ENCODE results near the gene TP53BP2. TPM values are rescaled to one million over a fixed set of nuclear protein-coding genes. Genes with fewer than 3 reads are reported as not detected.
"Not testable (repeated sequence)": the region's sequence is repeated elsewhere in the genome, so short reads cannot be mapped to it uniquely, and the experiment has no call there.

Gene TP53BP2
- total RNA-seq, 2 experiments from 2014 or later = 37.8 to 38.7 TPM

GRCh38 chr1:223754681-223755431 is 90.9 kb downstream of the TP53BP2 start:
- ChIA-PET POLR2A (no interaction called here), CTCF (no interaction called here)

GRCh38 chr1:223752721-223753515 is 92.8 kb downstream of the TP53BP2 start:
- CTCF ChIA-PET = interaction anchor here (1.9 to 2.6 kb wide), 2 partner anchors 54 to 56 kb away, joined by 7 to 10 read pairs; no protein-coding TSS in a partner anchor
- POLR2A ChIA-PET = no interaction called here

- ChIA-PET CTCF (interaction anchor here (1.9 to 2.6 kb wide), 2 partner anchors 53 to 55 kb away, joined by 7 to 10 read pairs; no protein-coding TSS in a partner anchor), POLR2A (no interaction called here)
Observed at GRCh38 chr1:223751696-223752095, 94.1 kb downstream of the TP53BP2 start.

- CTCF ChIA-PET = interaction anchor here (2.6 to 3.8 kb wide), 2 partner anchors 39 to 55 kb away, joined by 10 to 44 read pairs; partner anchors contain the start of gene CAPN2
- POLR2A ChIA-PET = no interaction called here
Observed at GRCh38 chr1:223750730-223751570, 94.8 kb downstream of the TP53BP2 start.

- ChIA-PET CTCF (interaction anchor here (0.7 to 5.2 kb wide), 25 partner anchors 8 to 160 kb away, joined by 3 to 46 read pairs (median 6); partner anchors contain the start of gene CAPN2), POLR2A (no interaction called here)
Observed at GRCh38 chr1:223748773-223749733, 96.7 kb downstream of the TP53BP2 start.

- POLR2A ChIA-PET = no interaction called here
- CTCF ChIA-PET = interaction anchor here (1.0 to 5.2 kb wide), 14 partner anchors 7 to 94 kb away, joined by 3 to 46 read pairs (median 8); partner anchors contain the start of gene CAPN2
Observed at GRCh38 chr1:223748405-223748772, 97.4 kb downstream of the TP53BP2 start.

- CTCF ChIA-PET = interaction anchor here (1.2 to 5.2 kb wide), 7 partner anchors 8 to 51 kb away, joined by 3 to 46 read pairs (median 20); partner anchors contain the start of gene CAPN2
Observed at GRCh38 chr1:223747838-223748335, 97.9 kb downstream of the TP53BP2 start.

GRCh38 chr1:223745731-223746130 is 100.0 kb downstream of the TP53BP2 start:
- POLR2A ChIA-PET = interaction anchor here (0.7 kb wide), 1 partner anchor 45 kb away, joined by 9 read pairs; no protein-coding TSS in a partner anchor
- CTCF ChIA-PET = interaction anchor here (4.2 to 5.2 kb wide), 3 partner anchors 18 to 49 kb away, joined by 20 to 46 read pairs (median 35); no protein-coding TSS in a partner anchor

More at GRCh38 chr1:223747838-223748335, 97.9 kb downstream of the TP53BP2 start:
- POLR2A ChIA-PET = no interaction called here

- CTCF ChIA-PET = no interaction called here
- POLR2A ChIA-PET = no interaction called here
Observed at GRCh38 chr1:223742856-223743517, 102.8 kb downstream of the TP53BP2 start.

- ChIA-PET CTCF (interaction anchor here (0.6 kb wide), 1 partner anchor 716 kb away, joined by 3 read pairs; no protein-coding TSS in a partner anchor), POLR2A (no interaction called here)
Observed at GRCh38 chr1:223741861-223742260, 103.9 kb downstream of the TP53BP2 start.

- CTCF ChIA-PET = interaction anchor here (1.1 to 1.3 kb wide), 2 partner anchors 9 kb away, joined by 7 to 9 read pairs; no protein-coding TSS in a partner anchor
Observed at GRCh38 chr1:223740038-223740736, 105.6 kb downstream of the TP53BP2 start.

GRCh38 chr1:223739366-223740037 is 106.2 kb downstream of the TP53BP2 start:
- POLR2A ChIA-PET = no interaction called here
- CTCF ChIA-PET = interaction anchor here (1.3 kb wide), 1 partner anchor 9 kb away, joined by 9 read pairs; no protein-coding TSS in a partner anchor

More at GRCh38 chr1:223740038-223740736, 105.6 kb downstream of the TP53BP2 start:
- POLR2A ChIA-PET = not testable (repeated sequence)

- CTCF ChIA-PET = interaction anchor here (1.3 to 1.8 kb wide), 2 partner anchors 10 kb away, joined by 9 read pairs; no protein-coding TSS in a partner anchor
- POLR2A ChIA-PET = interaction anchor here (0.6 kb wide), 1 partner anchor 38 kb away, joined by 3 read pairs; no protein-coding TSS in a partner anchor
Observed at GRCh38 chr1:223738465-223739365, 107.0 kb downstream of the TP53BP2 start.

- POLR2A ChIA-PET = no interaction called here
- CTCF ChIA-PET = interaction anchor here (1.8 kb wide), 1 partner anchor 12 kb away, joined by 9 read pairs; no protein-coding TSS in a partner anchor
Observed at GRCh38 chr1:223737342-223737741, 108.4 kb downstream of the TP53BP2 start.

- POLR2A ChIA-PET, CTCF ChIA-PET: not testable (repeated sequence)
Observed at GRCh38 chr1:223736638-223737037, 109.1 kb downstream of the TP53BP2 start.
